ENCODE data around the gene CAST. TPM values are rescaled to one million over a fixed set of nuclear protein-coding genes. Genes with fewer than 3 reads are reported as not detected.
"Not testable (repeated sequence)": the region's sequence is repeated elsewhere in the genome, so short reads cannot be mapped to it uniquely, and the experiment has no call there.

CAST gene
- total RNA-seq, 2 donors from 2014 or later, result 278 to 312 TPM

GRCh38 chr5:96730586-96730985 is 68.4 kb downstream of the CAST start:
- intact Hi-C loops (cut with DNase I), result no loop called here

GRCh38 chr5:96733771-96734500 is 71.8 kb downstream of the CAST start:
- DNase-seq (ENCODE audit: low spot score), result no peak
- intact Hi-C loops (cut with DNase I), result no loop called here

More at GRCh38 chr5:96730586-96730985, 68.4 kb downstream of the CAST start:
- no peak for DNase-seq (ENCODE audit: low spot score)

- DNase-seq (ENCODE audit: low spot score), result no peak
- intact Hi-C loops (cut with DNase I), result no loop called here
These were observed 72.7 kb downstream of the CAST start for GRCh38 chr5:96734871-96735325.

- intact Hi-C loops (cut with DNase I), result no loop called here
- DNase-seq (ENCODE audit: low spot score), result no peak
These were observed 74.8 kb downstream of the CAST start for GRCh38 chr5:96736937-96737336.

GRCh38 chr5:96741106-96741505 is 78.9 kb downstream of the CAST start:
- no peak for DNase-seq (ENCODE audit: low spot score)
- intact Hi-C loops (cut with DNase I), result no loop called here

- no peak for DNase-seq (ENCODE audit: low spot score)
- intact Hi-C loops (cut with DNase I), result no loop called here
These were observed 79.7 kb downstream of the CAST start for GRCh38 chr5:96741891-96742309.

- intact Hi-C loops (cut with DNase I), result no loop called here
- DNase-seq (ENCODE audit: low spot score), result no peak
These were observed 80.4 kb downstream of the CAST start for GRCh38 chr5:96742538-96742937.

GRCh38 chr5:96743065-96743768 is 81.0 kb downstream of the CAST start:
- no peak for DNase-seq (ENCODE audit: low spot score)

GRCh38 chr5:96743805-96744204 is 81.6 kb downstream of the CAST start:
- intact Hi-C loops (cut with DNase I), result no loop called here
- no peak for DNase-seq (ENCODE audit: low spot score)

More at GRCh38 chr5:96743065-96743768, 81.0 kb downstream of the CAST start:
- intact Hi-C loops (cut with DNase I), result no loop called here

- DNase-seq (ENCODE audit: low spot score); intact Hi-C loops (cut with DNase I): not testable (repeated sequence)
These were observed 82.0 kb downstream of the CAST start for GRCh38 chr5:96744218-96744617.

GRCh38 chr5:96745025-96745424 is 82.8 kb downstream of the CAST start:
- DNase-seq (ENCODE audit: low spot score), result no peak
- intact Hi-C loops (cut with DNase I), result no loop called here

GRCh38 chr5:96745844-96746531 is 83.8 kb downstream of the CAST start:
- DNase-seq (ENCODE audit: low spot score), result no peak
- intact Hi-C loops (cut with DNase I), result no loop called here

GRCh38 chr5:96747720-96748119 is 85.5 kb downstream of the CAST start:
- intact Hi-C loops (cut with DNase I), result no loop called here
- DNase-seq (ENCODE audit: low spot score), result no peak

GRCh38 chr5:96750110-96750822 is 88.1 kb downstream of the CAST start:
- DNase-seq (ENCODE audit: low spot score), result no peak

GRCh38 chr5:96751203-96752169 is 89.3 kb downstream of the CAST start:
- intact Hi-C loops (cut with DNase I), result loop anchor here in 1 of 2 donors (10.0 kb wide), 1 partner anchor 413 kb away; no protein-coding TSS in a partner anchor
- no peak for DNase-seq (ENCODE audit: low spot score)

More at GRCh38 chr5:96750110-96750822, 88.1 kb downstream of the CAST start:
- intact Hi-C loops (cut with DNase I), result loop anchor here in 1 of 2 donors (10.0 kb wide), 1 partner anchor 415 kb away; no protein-coding TSS in a partner anchor

- DNase-seq (ENCODE audit: low spot score), result no peak
- intact Hi-C loops (cut with DNase I), result loop anchor here in 1 of 2 donors (10.0 kb wide), 1 partner anchor 412 kb away; no protein-coding TSS in a partner anchor
These were observed 90.3 kb downstream of the CAST start for GRCh38 chr5:96752341-96753016.

- DNase-seq (ENCODE audit: low spot score), result no peak
- intact Hi-C loops (cut with DNase I), result loop anchor here in 1 of 2 donors (10.0 kb wide), 1 partner anchor 412 kb away; no protein-coding TSS in a partner anchor
These were observed 90.8 kb downstream of the CAST start for GRCh38 chr5:96753017-96753397.
